Measurements from ENCODE around the gene WASF2.

The WASF2 gene

GRCh38 chr1:27492796-27493195 is 2.8 kb upstream of the WASF2 start:
- H3K27ac ChIP-seq (replicated peaks): no peak overlapping the region
- no peaks in the 10 kb centered on the region for H3K27me3 ChIP-seq (ENCODE audit: insufficient read depth, poor library complexity, severe bottlenecking)
- no peak for DNase-seq (ENCODE audit: low read depth in 1 of 2, low spot score in 1 of 2)
- no peak for TF ChIP-seq GABPA (IDR thresholded peaks at IDR 0.05; ENCODE audit: low read depth)
- TF ChIP-seq SPI1 (IDR thresholded peaks at IDR 0.05; ENCODE audit: borderline replicate concordance, low read depth): no peak
- H3K4me3 ChIP-seq (replicated peaks; ENCODE audit: insufficient read depth, low read length): no peak overlapping the region

- no peak overlapping the region for H3K4me3 ChIP-seq (replicated peaks; ENCODE audit: insufficient read depth, low read length)
- no peaks in the 10 kb centered on the region for H3K27me3 ChIP-seq (ENCODE audit: insufficient read depth, poor library complexity, severe bottlenecking)
- no peak for DNase-seq (ENCODE audit: low read depth in 1 of 2, low spot score in 1 of 2)
- no peak overlapping the region for H3K27ac ChIP-seq (replicated peaks)
- TF ChIP-seq CTCF (IDR thresholded peaks at IDR 0.05; ENCODE audit: insufficient read depth, low read length) (no peak), REST (IDR thresholded peaks at IDR 0.05; ENCODE audit: insufficient replicate concordance, low read depth) (no peak), GABPA (IDR thresholded peaks at IDR 0.05; ENCODE audit: low read depth) (no peak), POLR2AphosphoS5 (IDR thresholded peaks at IDR 0.05; ENCODE audit: low read depth) (no peak), SPI1 (IDR thresholded peaks at IDR 0.05; ENCODE audit: borderline replicate concordance, low read depth) (no peak)
Observed at GRCh38 chr1:27491748-27492700, 2.1 kb upstream of the WASF2 start.

GRCh38 chr1:27489501-27489972 is 430 bp downstream of the WASF2 start:
- H3K4me3 ChIP-seq (replicated peaks; ENCODE audit: insufficient read depth, low read length): peak overlapping the region; percentile 84
- peak overlapping the region; percentile 99 for H3K27ac ChIP-seq (replicated peaks)
- H3K27me3 ChIP-seq (ENCODE audit: insufficient read depth, poor library complexity, severe bottlenecking): no peaks in the 10 kb centered on the region
- TF ChIP-seq GABPA (IDR thresholded peaks at IDR 0.05; ENCODE audit: low read depth) (no peak), REST (IDR thresholded peaks at IDR 0.05; ENCODE audit: insufficient replicate concordance, low read depth) (no peak), SPI1 (IDR thresholded peaks at IDR 0.05; ENCODE audit: borderline replicate concordance, low read depth) (no peak), POLR2AphosphoS5 (IDR thresholded peaks at IDR 0.05; ENCODE audit: low read depth) (no peak), CTCF (IDR thresholded peaks at IDR 0.05; ENCODE audit: insufficient read depth, low read length) (no peak)
- no peak for DNase-seq (ENCODE audit: low read depth in 1 of 2, low spot score in 1 of 2)
